GM21360 (cell line): ENCODE data around the gene PIK3R1.

ENCODE experiments used
- ATAC-seq: cut with Tn5 transposase; IDR thresholded peaks from one replicate; pipeline ENCODE4 v1.9.1; 2021; ENCODE audit warnings: mild to moderate bottlenecking, moderate library complexity; ENCODE audit not compliant: unreplicated experiment

PIK3R1 gene

GRCh38 chr5:68268852-68269130 lies 53.2 kb downstream of the PIK3R1 start:
- no peak for ATAC-seq

GRCh38 chr5:68269820-68270219 lies 54.3 kb downstream of the PIK3R1 start:
- no peak for ATAC-seq

- ATAC-seq, result no peak
Measured at GRCh38 chr5:68270399-68270975, 54.9 kb downstream of the PIK3R1 start.

- ATAC-seq, result no peak
Measured at GRCh38 chr5:68271124-68271523, 55.6 kb downstream of the PIK3R1 start.

- ATAC-seq, result no peak
Measured at GRCh38 chr5:68272289-68272688, 56.7 kb downstream of the PIK3R1 start.

GRCh38 chr5:68273717-68274409 lies 58.3 kb downstream of the PIK3R1 start:
- ATAC-seq, result no peak

GRCh38 chr5:68274847-68275651 lies 59.5 kb downstream of the PIK3R1 start:
- ATAC-seq, result peak; percentile 58

GRCh38 chr5:68276740-68277139 lies 61.2 kb downstream of the PIK3R1 start:
- no peak for ATAC-seq

- ATAC-seq, result no peak
Measured at GRCh38 chr5:68277431-68277830, 61.9 kb downstream of the PIK3R1 start.

- ATAC-seq, result no peak
Measured at GRCh38 chr5:68279984-68280383, 64.4 kb downstream of the PIK3R1 start.

- ATAC-seq, result no peak
Measured at GRCh38 chr5:68282001-68282400, 66.4 kb downstream of the PIK3R1 start.

GRCh38 chr5:68283766-68284165 lies 68.2 kb downstream of the PIK3R1 start:
- ATAC-seq, result no peak

- ATAC-seq, result no peak
Measured at GRCh38 chr5:68285075-68285840, 69.7 kb downstream of the PIK3R1 start.

- no peak for ATAC-seq
Measured at GRCh38 chr5:68285851-68286611, 70.5 kb downstream of the PIK3R1 start.

GRCh38 chr5:68286612-68286912 lies 71.0 kb downstream of the PIK3R1 start:
- ATAC-seq, result no peak

- no peak for ATAC-seq
Measured at GRCh38 chr5:68287631-68287975, 72.0 kb downstream of the PIK3R1 start.

GRCh38 chr5:68287976-68288706 lies 72.6 kb downstream of the PIK3R1 start:
- ATAC-seq, result peak; percentile 51

GRCh38 chr5:68288707-68289134 lies 73.2 kb downstream of the PIK3R1 start:
- ATAC-seq, result peak; percentile 23

- ATAC-seq, result no peak
Measured at GRCh38 chr5:68289498-68289897, 73.9 kb downstream of the PIK3R1 start.

GRCh38 chr5:68290260-68290674 lies 74.7 kb downstream of the PIK3R1 start:
- ATAC-seq, result no peak
